Ovary (tissue), 9 donors: Measurements from ENCODE around the gene UBE3D. TPM values are rescaled to one million over a fixed set of nuclear protein-coding genes. Genes with fewer than 3 reads are reported as not detected.

Experiments
- DNase-seq, 5 donors: peaks; one replicate each; pipeline ENCODE4 v3.0.0-alpha.2; 2019 to 2020
- H3K27ac ChIP-seq, 2 donors: fragments of 200-600 bp; one replicate each; pipeline versions ENCODE4 v1.5.1 to v1.8.0; 2019 to 2022
- H3K27me3 ChIP-seq: fragments of 200-600 bp; one replicate; pipeline ENCODE4 v1.8.0; 2022
- H3K36me3 ChIP-seq: fragments of 200-600 bp; sonication (generic); one replicate; pipeline ENCODE4 v1.5.1; 2019
- H3K4me1 ChIP-seq: one replicate; pipeline ENCODE4 v1.8.1; 2013; ENCODE audit warnings: mild to moderate bottlenecking, moderate library complexity; ENCODE audit not compliant: insufficient read depth
- H3K4me3 ChIP-seq: fragments of 200-600 bp; sonication (generic); one replicate; pipeline ENCODE4 v1.5.1; 2017
- H3K9me3 ChIP-seq, 2 donors: fragments of 200-600 bp in 1 of 2; sonication (generic) in 1 of 2; one replicate each; pipeline versions ENCODE4 v1.5.1 to v1.8.1; 2013 to 2019; ENCODE audit warnings: mild to moderate bottlenecking in 1 of 2, moderate library complexity in 1 of 2
- CTCF ChIP-seq, 3 donors: fragments of 450-650 bp in 2 of 3; fragments of 200-600 bp in 1 of 3; IDR thresholded peaks; one replicate each; pipeline versions ENCODE4 v1.5.1 to v1.8.0; 2016 to 2022; ENCODE audit warnings: antibody characterized with exemption in 3 of 3, mild to moderate bottlenecking in 1 of 3
- EP300 ChIP-seq: sonication (generic); formaldehyde crosslinking; IDR thresholded peaks from one replicate; pipeline ENCODE4 v1.6.1; 2017; ENCODE audit warnings: antibody characterized with exemption
- POLR2A ChIP-seq: fragments of 450-650 bp; IDR thresholded peaks from one replicate; pipeline ENCODE4 v1.6.1; 2017; ENCODE audit warnings: antibody characterized with exemption, mild to moderate bottlenecking, moderate library complexity
- WGBS, 3 donors: extraction: QIAGEN DNeasy Blood & Tissue Kit in 1 of 3; methylation state at CpG; one replicate each; pipeline versions ENCODE4 v1.1.5 to v1.1.7; 2013 to 2017; 5-methylcytosine and 5-hydroxymethylcytosine counted together
- intact Hi-C, 4 donors: fragments of 100-400 bp; cut with DNase I; formaldehyde crosslinking; loops; one replicate each; pipeline versions ENCODE4 v1.11.0 to v1.15.1; 2022 to 2023
- polyA plus RNA-seq, 2 donors: library from polyadenylated mRNA; stranded (reverse); fragments of 200-250 nt in 1 of 2; fragments of 350-450 nt in 1 of 2; fragmentation: Illumina TruSeq in 1 of 2; extraction: RNeasy Lipid Tissue Mini Kit (QIAGEN cat#74804) in 1 of 2; gene quantifications; one replicate each; pipeline ENCODE4 v1.2.3, GENCODE V29; 2013 to 2014
- total RNA-seq, 7 donors: library from RNA; depleted of rRNA in 2 of 7; stranded (reverse); fragments of >200 nt in 2 of 7; fragmentation: NEBNext Ultra II Directional in 3 of 7; extraction: Animal tissue kit (Norgen Biotek cat#: 25700) in 3 of 7; gene quantifications; one replicate each; pipeline versions ENCODE4 v1.1.0 to v1.2.4, GENCODE V29; 2016 to 2023
- donor health status: DM: no; HTN: no; CAD: no; lungs with moderate emphysema.
- donor health status: DM: no; HTN: no; CAD: no.
- donor health status: Bipolar disorder and iron deficiency.
- donor health status: DM: yes; HTN: yes; CAD: no.
- donor health status: DM: no; HTN: no; CAD: no.
- donor health status: DM: yes; HTN: yes; CAD: no.

UBE3D gene
- total and polyA plus RNA-seq, 9 donors = 3.3 to 13.1 (median 5.9) TPM

GRCh38 chr6:82970839-82971238 is 94.8 kb downstream of the UBE3D start:
- Histone ChIP-seq H3K9me3 (no peaks in the 10 kb centered on the region), H3K4me3 (no peak overlapping the region), H3K27me3 (no peaks in the 10 kb centered on the region), H3K4me1 (no peaks in the 10 kb centered on the region), H3K36me3 (no peaks in the 10 kb centered on the region), H3K27ac (no peak overlapping the region)
- TF ChIP-seq CTCF (IDR thresholded peaks at IDR 0.05) = no peak
- TF ChIP-seq POLR2A = no peak
- TF ChIP-seq EP300 = no peak
- intact Hi-C loops = no loop called here
- no peak for DNase-seq
- 81 to 97% (median 97%) methylated on average over 1 of the region's 1 CpG for WGBS, 3 donors

- intact Hi-C loops = no loop called here
- DNase-seq = no peak
- Histone ChIP-seq H3K36me3 (no peaks in the 10 kb centered on the region), H3K4me3 (no peak overlapping the region), H3K9me3 (no peaks in the 10 kb centered on the region), H3K4me1 (no peaks in the 10 kb centered on the region), H3K27ac (no peak overlapping the region), H3K27me3 (no peaks in the 10 kb centered on the region)
- 96 to 98% (median 97%) methylated on average over 2 of the region's 2 CpGs for WGBS, 3 donors
- TF ChIP-seq CTCF (IDR thresholded peaks at IDR 0.05) = no peak
- no peak for TF ChIP-seq POLR2A
- TF ChIP-seq EP300 = no peak
Measured at GRCh38 chr6:82968708-82969107, 96.9 kb downstream of the UBE3D start.

GRCh38 chr6:82963191-82963925 is 102.3 kb downstream of the UBE3D start:
- H3K27me3 ChIP-seq = no peaks in the 10 kb centered on the region
- H3K4me3 ChIP-seq = no peak overlapping the region
- no peak overlapping the region for H3K27ac ChIP-seq
- H3K4me1 ChIP-seq = no peaks in the 10 kb centered on the region
- intact Hi-C loops = no loop called here
- no peak for TF ChIP-seq POLR2A
- no peak for TF ChIP-seq EP300
- no peak for TF ChIP-seq CTCF (IDR thresholded peaks at IDR 0.05)
- H3K36me3 ChIP-seq = no peaks in the 10 kb centered on the region
- 95 to 98% (median 97%) methylated on average over 2 of the region's 2 CpGs for WGBS, 3 donors
- no peak for DNase-seq
- no peaks in the 10 kb centered on the region for H3K9me3 ChIP-seq

- no peaks in the 10 kb centered on the region for H3K36me3 ChIP-seq
- no peaks in the 10 kb centered on the region for H3K27me3 ChIP-seq
- H3K4me3 ChIP-seq = no peak overlapping the region
- 54 to 63% (median 55%) methylated on average over 4 of the region's 4 CpGs for WGBS, 3 donors
- no peak overlapping the region for H3K27ac ChIP-seq
- intact Hi-C loops = no loop called here
- TF ChIP-seq POLR2A (no peak), CTCF (IDR thresholded peaks at IDR 0.05) (no peak), EP300 (no peak)
- H3K4me1 ChIP-seq = no peaks in the 10 kb centered on the region
- DNase-seq = no peak
- no peaks in the 10 kb centered on the region for H3K9me3 ChIP-seq
Measured at GRCh38 chr6:82959385-82959941, 106.2 kb downstream of the UBE3D start.
